Measurements from ENCODE around the gene RARRES2.
"Not testable (repeated sequence)": the region's sequence is repeated elsewhere in the genome, so short reads cannot be mapped to it uniquely, and the experiment has no call there.

Gene RARRES2

GRCh38 chr7:150314639-150315239 is 26.7 kb downstream of the RARRES2 start:
- no peak for FAIRE-seq
- TF ChIP-seq CTCF (IDR thresholded peaks at IDR 0.05; ENCODE audit: insufficient read depth, missing control alignments): no peak

GRCh38 chr7:150313870-150314269 is 27.6 kb downstream of the RARRES2 start:
- no peak for TF ChIP-seq CTCF (IDR thresholded peaks at IDR 0.05; ENCODE audit: insufficient read depth, missing control alignments)
- DNase-seq (ENCODE audit: insufficient read length, low spot score): no peak
- FAIRE-seq: no peak

More at GRCh38 chr7:150314639-150315239, 26.7 kb downstream of the RARRES2 start:
- DNase-seq (ENCODE audit: insufficient read length, low spot score): no peak

GRCh38 chr7:150313367-150313809 is 28.0 kb downstream of the RARRES2 start:
- FAIRE-seq (no peak), DNase-seq (ENCODE audit: insufficient read length, low spot score) (no peak)
- TF ChIP-seq CTCF (IDR thresholded peaks at IDR 0.05; ENCODE audit: insufficient read depth, missing control alignments): no peak

GRCh38 chr7:150312649-150313366 is 28.6 kb downstream of the RARRES2 start:
- DNase-seq (ENCODE audit: insufficient read length, low spot score); FAIRE-seq: not testable (repeated sequence)

- no peak for TF ChIP-seq CTCF (IDR thresholded peaks at IDR 0.05; ENCODE audit: insufficient read depth, missing control alignments)
- FAIRE-seq (no peak), DNase-seq (ENCODE audit: insufficient read length, low spot score) (no peak)
These were observed 29.7 kb downstream of the RARRES2 start for GRCh38 chr7:150311711-150312110.

GRCh38 chr7:150311146-150311545 is 30.3 kb downstream of the RARRES2 start:
- no peak for TF ChIP-seq CTCF (IDR thresholded peaks at IDR 0.05; ENCODE audit: insufficient read depth, missing control alignments)
- DNase-seq (ENCODE audit: insufficient read length, low spot score): no peak
- FAIRE-seq: no peak

- FAIRE-seq (no peak), DNase-seq (ENCODE audit: insufficient read length, low spot score) (no peak)
- TF ChIP-seq CTCF (IDR thresholded peaks at IDR 0.05; ENCODE audit: insufficient read depth, missing control alignments): no peak
These were observed 32.9 kb downstream of the RARRES2 start for GRCh38 chr7:150308575-150308974.

Measured in D721Med (cell line).